Glutamatergic neuron (in vitro differentiated cells): ENCODE results near the gene FGF5. TPM values are rescaled to one million over a fixed set of nuclear protein-coding genes. Genes with fewer than 3 reads are reported as not detected.

Source experiments
- DNase-seq: peaks from one replicate; pipeline ENCODE4 v3.0.0; 2022
- H3K27ac Mint-ChIP-seq: one replicate; pipeline ENCODE4 v1.8.0; 2020; ENCODE audit warnings: mild to moderate bottlenecking, mixed read lengths, inconsistent platforms; ENCODE audit not compliant: unreplicated experiment
- H3K27me3 Mint-ChIP-seq: one replicate; pipeline ENCODE4 v1.8.0; 2020; ENCODE audit warnings: mild to moderate bottlenecking, moderate library complexity, mixed read lengths, inconsistent platforms; ENCODE audit not compliant: unreplicated experiment
- H3K36me3 Mint-ChIP-seq: one replicate; pipeline ENCODE4 v1.8.0; 2020; ENCODE audit warnings: mild to moderate bottlenecking, mixed read lengths, inconsistent platforms; ENCODE audit not compliant: unreplicated experiment
- H3K4me1 Mint-ChIP-seq: one replicate; pipeline ENCODE4 v1.8.0; 2020; ENCODE audit warnings: mild to moderate bottlenecking, low read depth, mixed read lengths, inconsistent platforms; ENCODE audit not compliant: unreplicated experiment
- H3K4me3 Mint-ChIP-seq: one replicate; pipeline ENCODE4 v1.8.0; 2020; ENCODE audit warnings: mild to moderate bottlenecking, mixed read lengths, inconsistent platforms; ENCODE audit not compliant: unreplicated experiment
- H3K9me3 Mint-ChIP-seq: one replicate; pipeline ENCODE4 v1.8.0; 2020; ENCODE audit warnings: mild to moderate bottlenecking, moderate library complexity, mixed read lengths, inconsistent platforms; ENCODE audit not compliant: unreplicated experiment
- total RNA-seq: library from RNA; stranded (reverse); fragmentation: NEBNext Ultra II Directional; extraction: Animal tissue kit (Norgen Biotek cat#: 25700); gene quantifications from one replicate; pipeline ENCODE4 v1.2.1, GENCODE V29; 2021; ENCODE audit not compliant: unreplicated experiment
- TF ChIP-seq, protein P1 (sequence below): fragments of 200-600 bp; sonication (generic); IDR thresholded peaks from one replicate; pipeline ENCODE4 v1.5.0; 2021; ENCODE audit not compliant: partially characterized antibody, unreplicated experiment

Gene FGF5
- total RNA-seq, 1 donor from 2014 or later: not detected

DNA sequence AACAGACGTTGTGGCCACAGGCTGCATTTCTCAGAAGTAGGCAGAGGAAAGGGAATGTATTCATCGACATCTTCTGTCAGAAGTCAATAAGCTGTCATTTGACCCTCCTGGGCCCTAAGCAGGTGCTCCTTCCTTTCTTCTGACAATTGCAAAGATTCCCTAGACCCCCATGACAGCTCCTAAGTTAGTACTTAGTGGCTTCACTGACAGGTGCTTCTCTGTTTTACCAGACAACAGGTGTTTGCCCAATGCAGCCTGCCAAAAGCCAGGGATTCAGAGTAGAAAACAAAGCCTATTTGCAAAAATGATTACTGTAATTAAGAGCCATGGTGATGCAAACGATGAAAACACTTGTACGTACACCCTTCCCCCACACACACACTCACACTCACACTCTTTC lies 7.5 kb upstream of the FGF5 start:
- Mint-ChIP-seq H3K9me3 (no peaks in the 10 kb centered on the region), H3K4me1 (peaks cover 12% of the 10 kb centered on the region), H3K27me3 (peaks cover 9% of the 10 kb centered on the region), H3K4me3 (no peak overlapping the region), H3K36me3 (no peaks in the 10 kb centered on the region), H3K27ac (no peak overlapping the region)
- TF ChIP-seq, protein P1, sequence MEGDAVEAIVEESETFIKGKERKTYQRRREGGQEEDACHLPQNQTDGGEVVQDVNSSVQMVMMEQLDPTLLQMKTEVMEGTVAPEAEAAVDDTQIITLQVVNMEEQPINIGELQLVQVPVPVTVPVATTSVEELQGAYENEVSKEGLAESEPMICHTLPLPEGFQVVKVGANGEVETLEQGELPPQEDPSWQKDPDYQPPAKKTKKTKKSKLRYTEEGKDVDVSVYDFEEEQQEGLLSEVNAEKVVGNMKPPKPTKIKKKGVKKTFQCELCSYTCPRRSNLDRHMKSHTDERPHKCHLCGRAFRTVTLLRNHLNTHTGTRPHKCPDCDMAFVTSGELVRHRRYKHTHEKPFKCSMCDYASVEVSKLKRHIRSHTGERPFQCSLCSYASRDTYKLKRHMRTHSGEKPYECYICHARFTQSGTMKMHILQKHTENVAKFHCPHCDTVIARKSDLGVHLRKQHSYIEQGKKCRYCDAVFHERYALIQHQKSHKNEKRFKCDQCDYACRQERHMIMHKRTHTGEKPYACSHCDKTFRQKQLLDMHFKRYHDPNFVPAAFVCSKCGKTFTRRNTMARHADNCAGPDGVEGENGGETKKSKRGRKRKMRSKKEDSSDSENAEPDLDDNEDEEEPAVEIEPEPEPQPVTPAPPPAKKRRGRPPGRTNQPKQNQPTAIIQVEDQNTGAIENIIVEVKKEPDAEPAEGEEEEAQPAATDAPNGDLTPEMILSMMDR: no peak
- DNase-seq: no peak

DNA sequence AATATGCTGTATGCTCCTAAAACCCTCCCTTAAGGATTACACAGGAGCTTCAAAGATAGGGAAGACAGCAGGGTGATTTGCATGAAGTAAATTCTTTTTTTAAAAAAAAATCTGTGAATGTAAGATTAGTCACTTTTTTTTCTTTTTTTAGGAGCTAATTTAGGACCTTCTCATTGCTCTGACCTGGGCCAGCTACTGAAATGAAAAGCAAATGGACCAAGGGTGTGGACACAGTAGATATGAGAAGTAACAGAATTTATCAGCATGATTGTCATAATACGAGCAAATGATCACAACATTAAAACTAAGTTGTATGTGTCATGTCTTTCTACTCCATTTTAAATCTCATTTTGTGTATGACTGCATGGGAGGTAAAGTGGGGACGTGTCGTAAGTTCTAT lies 6.6 kb upstream of the FGF5 start:
- TF ChIP-seq, protein P1: no peak
- Mint-ChIP-seq H3K36me3 (no peaks in the 10 kb centered on the region), H3K4me1 (peaks cover 12% of the 10 kb centered on the region), H3K4me3 (no peak overlapping the region), H3K27ac (no peak overlapping the region), H3K27me3 (peaks cover 17% of the 10 kb centered on the region), H3K9me3 (no peaks in the 10 kb centered on the region)
- DNase-seq: no peak

DNA sequence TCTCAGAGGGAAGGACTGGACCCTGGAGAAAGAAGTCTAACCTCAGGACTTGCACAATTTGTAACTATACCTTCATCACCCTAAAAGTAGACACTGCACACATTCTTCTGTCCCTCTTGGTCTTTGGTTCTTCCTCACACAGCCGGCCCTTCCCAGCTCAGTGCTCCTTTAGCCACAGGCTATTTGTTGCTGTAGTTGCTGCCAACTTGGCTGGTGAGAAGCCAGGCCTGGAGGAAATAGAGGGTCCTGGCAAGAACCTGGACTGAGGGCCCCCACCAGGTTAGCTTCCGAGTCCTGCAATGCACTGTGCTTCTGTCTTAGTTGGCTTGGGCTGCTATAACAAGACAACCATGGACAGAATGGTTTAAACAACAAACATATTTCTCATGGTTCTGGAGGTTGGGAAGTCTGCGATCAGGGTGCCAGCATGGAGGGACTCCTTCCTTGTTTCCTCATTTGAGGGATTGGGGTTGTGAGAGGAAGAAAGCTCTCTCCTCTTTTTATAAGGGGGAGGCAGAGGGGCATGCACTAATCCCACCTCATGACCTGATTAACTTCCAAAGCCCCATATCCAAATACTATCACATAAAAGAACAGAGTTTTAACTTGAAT lies 4.4 kb upstream of the FGF5 start:
- peaks cover 6% of the 10 kb centered on the region for H3K9me3 Mint-ChIP-seq

DNA sequence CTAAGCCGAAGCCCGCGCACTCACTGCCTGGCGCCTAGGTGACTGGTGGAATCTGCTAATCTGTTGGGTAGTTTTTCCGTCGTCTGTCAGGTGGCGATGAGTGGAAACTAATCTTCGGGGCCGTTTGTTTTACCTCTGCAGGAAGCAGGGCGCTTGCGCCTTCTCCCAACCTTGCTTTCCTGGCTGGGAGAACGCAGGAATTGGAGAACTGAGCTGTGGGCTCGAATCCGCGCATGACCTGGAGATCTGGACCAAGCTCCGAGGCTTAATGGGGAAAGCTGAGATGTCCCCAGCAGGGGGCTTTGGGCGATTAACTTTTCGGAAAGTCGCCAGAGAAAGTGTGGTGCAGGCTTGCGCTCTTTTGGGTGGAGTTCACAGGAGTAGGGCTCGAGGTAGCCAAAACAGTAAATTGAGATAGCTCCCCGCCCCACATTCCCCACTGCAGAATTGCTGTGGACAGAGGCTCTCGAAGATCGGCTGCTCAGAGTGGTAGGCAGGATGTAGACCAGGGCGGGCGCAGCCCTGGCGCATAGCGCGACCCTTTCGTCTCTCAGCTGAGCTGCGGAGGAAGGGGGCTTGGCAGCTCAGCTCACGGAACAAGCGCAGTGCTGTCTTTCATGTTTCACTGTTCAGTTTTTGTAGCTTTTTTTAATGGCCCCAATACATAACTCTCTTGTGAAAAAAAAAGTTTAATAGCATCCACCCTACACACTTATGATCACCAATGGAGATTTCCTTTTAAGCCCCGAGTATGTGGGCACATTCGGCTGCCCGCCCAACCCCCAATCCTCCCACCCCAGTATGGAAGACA lies 2.7 kb upstream of the FGF5 start:
- TF ChIP-seq, protein P1: no peak
- DNase-seq: no peak
- Mint-ChIP-seq H3K9me3 (peaks cover 9% of the 10 kb centered on the region), H3K27ac (no peak overlapping the region), H3K4me1 (peaks cover 18% of the 10 kb centered on the region), H3K4me3 (peak overlapping the region; percentile 28), H3K36me3 (no peaks in the 10 kb centered on the region), H3K27me3 (peaks cover 39% of the 10 kb centered on the region)

More for the DNA sequence above, 4.4 kb upstream of the FGF5 start:
- H3K4me1 Mint-ChIP-seq: peaks cover 24% of the 10 kb centered on the region
- H3K36me3 Mint-ChIP-seq: no peaks in the 10 kb centered on the region
- DNase-seq: no peak
- H3K4me3 Mint-ChIP-seq: no peak overlapping the region
- H3K27me3 Mint-ChIP-seq: peaks cover 32% of the 10 kb centered on the region
- TF ChIP-seq, protein P1: no peak
- H3K27ac Mint-ChIP-seq: no peak overlapping the region

DNA sequence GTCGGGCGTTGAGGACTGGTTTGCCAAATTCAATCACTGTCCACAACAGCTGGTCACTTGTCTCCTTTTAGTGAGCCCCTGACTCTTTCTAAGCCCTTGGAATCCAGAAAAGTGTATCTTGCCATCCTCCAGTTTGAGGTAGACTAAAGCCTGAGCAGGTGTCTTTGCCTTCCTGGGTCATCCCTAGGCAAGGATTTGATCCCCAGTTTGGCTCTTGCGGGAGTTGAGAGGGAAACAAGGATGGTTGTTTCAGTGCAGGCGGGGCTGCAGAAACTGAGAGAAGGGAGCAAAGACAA lies 2.2 kb upstream of the FGF5 start:
- no peak overlapping the region for H3K27ac Mint-ChIP-seq
- peaks cover 15% of the 10 kb centered on the region for H3K4me1 Mint-ChIP-seq
- DNase-seq: no peak
- peak overlapping the region; percentile 28 for H3K4me3 Mint-ChIP-seq
- peaks cover 42% of the 10 kb centered on the region for H3K27me3 Mint-ChIP-seq
- no peaks in the 10 kb centered on the region for H3K36me3 Mint-ChIP-seq
- TF ChIP-seq, protein P1: no peak
- H3K9me3 Mint-ChIP-seq: peaks cover 9% of the 10 kb centered on the region
